ENCODE measurements around the gene ZBED6. TPM values are rescaled to one million over a fixed set of nuclear protein-coding genes. Genes with fewer than 3 reads are reported as not detected.
"Not testable (repeated sequence)": the region's sequence is repeated elsewhere in the genome, so short reads cannot be mapped to it uniquely, and the experiment has no call there.

The ZBED6 gene
- total RNA-seq, 1 donor: 40.2 TPM

DNA sequence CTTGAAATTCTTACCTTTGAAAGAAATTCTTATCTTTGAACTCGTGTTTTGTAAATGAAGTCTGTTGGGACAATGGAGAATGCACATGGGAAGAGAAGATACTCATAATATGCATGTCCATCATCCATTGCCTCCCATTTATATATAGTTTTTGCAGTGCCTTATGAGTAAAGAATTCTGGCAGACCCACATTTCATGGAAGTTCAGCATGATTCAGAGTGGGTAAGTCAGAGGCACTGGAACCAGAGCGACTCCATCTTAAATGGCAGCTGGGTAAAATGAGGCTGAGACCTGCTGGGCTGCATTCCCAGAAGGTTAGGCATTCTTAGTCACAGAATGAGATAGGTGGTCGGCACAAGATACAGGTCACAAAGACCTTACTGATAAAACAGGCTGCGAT is 16.6 kb upstream of the ZBED6 start:
- no peak overlapping the region for H3K4me3 ChIP-seq (ENCODE audit: low read depth, low read length)
- TF ChIP-seq, protein P1, sequence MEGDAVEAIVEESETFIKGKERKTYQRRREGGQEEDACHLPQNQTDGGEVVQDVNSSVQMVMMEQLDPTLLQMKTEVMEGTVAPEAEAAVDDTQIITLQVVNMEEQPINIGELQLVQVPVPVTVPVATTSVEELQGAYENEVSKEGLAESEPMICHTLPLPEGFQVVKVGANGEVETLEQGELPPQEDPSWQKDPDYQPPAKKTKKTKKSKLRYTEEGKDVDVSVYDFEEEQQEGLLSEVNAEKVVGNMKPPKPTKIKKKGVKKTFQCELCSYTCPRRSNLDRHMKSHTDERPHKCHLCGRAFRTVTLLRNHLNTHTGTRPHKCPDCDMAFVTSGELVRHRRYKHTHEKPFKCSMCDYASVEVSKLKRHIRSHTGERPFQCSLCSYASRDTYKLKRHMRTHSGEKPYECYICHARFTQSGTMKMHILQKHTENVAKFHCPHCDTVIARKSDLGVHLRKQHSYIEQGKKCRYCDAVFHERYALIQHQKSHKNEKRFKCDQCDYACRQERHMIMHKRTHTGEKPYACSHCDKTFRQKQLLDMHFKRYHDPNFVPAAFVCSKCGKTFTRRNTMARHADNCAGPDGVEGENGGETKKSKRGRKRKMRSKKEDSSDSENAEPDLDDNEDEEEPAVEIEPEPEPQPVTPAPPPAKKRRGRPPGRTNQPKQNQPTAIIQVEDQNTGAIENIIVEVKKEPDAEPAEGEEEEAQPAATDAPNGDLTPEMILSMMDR (IDR thresholded peaks at IDR 0.05; ENCODE audit: insufficient read depth, low read depth, low read length): no peak
- no peak for DNase-seq (ENCODE audit: low read depth)

DNA sequence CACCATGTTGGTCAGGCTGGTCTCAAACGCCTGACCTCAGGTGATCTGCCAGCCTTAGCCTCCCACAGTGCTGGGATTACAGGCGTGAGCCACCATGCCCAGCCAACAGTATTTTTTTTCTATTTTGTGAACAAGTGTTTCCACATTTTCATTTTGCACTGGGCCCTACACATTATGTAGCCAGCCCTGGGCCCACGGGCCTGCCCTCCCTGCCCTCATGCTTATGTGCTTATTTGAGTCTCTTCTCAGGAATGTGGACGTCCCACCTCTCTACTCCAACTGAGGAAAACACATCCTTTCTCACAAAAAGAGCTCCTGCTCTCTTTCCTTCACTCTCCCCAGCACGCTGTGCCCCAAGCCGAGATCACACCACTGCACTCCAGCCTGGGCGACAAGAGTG is 13.5 kb upstream of the ZBED6 start:
- no peak overlapping the region for H3K4me3 ChIP-seq (ENCODE audit: low read depth, low read length)
- TF ChIP-seq, protein P1 (IDR thresholded peaks at IDR 0.05; ENCODE audit: insufficient read depth, low read depth, low read length): no peak
- DNase-seq (ENCODE audit: low read depth): no peak

DNA sequence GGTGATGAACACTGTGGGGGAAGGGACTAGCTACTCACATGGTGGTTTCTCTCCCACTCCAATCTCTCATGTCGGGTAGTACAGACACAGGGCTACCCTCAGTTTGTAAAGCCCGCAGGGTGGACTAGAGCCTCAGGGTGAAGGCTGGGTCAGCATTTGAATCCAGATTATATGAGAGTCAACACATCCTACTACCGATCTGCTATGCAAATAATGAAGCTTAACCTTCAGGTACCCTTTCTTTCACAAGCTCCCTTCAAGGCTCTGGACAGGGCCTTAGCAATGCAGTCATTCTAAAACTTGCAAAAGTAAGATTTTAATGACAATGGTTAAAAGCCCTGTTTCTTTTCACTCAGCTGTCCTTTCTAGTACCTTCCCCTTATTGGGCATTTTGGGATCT is 5.5 kb upstream of the ZBED6 start:
- no peak for DNase-seq (ENCODE audit: low read depth)
- H3K4me3 ChIP-seq (ENCODE audit: low read depth, low read length): no peak overlapping the region
- TF ChIP-seq, protein P1 (IDR thresholded peaks at IDR 0.05; ENCODE audit: insufficient read depth, low read depth, low read length): no peak

DNA sequence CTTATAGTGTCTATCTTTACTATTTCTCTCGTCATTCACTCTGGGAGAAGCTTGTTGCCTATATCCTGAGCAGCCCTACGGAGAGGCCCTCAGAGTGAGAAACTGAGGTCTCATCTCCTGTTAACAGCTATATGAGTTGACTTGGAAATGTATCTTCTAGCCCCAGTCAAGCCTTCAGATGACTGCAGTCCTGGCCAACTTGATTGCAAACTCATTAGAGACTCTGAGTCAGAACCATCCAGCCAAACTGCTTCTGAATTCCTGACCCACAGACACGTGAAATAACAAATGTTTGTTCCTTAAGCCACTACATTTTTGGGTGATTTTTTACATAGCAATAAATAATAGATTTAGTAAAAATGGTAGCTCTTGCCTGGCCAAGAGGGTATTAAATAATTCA is 3.9 kb upstream of the ZBED6 start:
- no peak for DNase-seq (ENCODE audit: low read depth)
- no peak overlapping the region for H3K4me3 ChIP-seq (ENCODE audit: low read depth, low read length)
- TF ChIP-seq, protein P1 (IDR thresholded peaks at IDR 0.05; ENCODE audit: insufficient read depth, low read depth, low read length): no peak

DNA sequence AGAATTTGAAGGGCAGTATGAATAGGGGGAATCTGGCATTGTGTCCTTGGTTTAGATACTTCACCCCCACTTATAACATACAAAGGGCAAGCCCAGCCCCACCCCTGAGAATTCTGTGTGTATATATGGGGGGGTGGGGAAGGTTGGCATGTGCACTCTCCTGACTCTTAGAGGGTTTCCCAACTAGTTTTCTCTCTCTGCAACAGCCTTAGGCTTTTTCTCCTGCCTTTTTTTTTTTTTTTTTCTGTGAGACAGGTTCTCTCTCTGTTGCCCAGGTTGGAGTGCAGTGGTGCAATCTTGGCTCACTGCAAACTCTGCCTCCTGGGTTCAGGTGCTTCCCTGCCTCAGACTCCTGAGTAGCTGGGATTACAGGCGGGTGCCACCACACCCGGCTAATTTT is 2.9 kb upstream of the ZBED6 start:
- TF ChIP-seq, protein P1 (IDR thresholded peaks at IDR 0.05; ENCODE audit: insufficient read depth, low read depth, low read length): no peak
- no peak overlapping the region for H3K4me3 ChIP-seq (ENCODE audit: low read depth, low read length)
- no peak for DNase-seq (ENCODE audit: low read depth)

DNA sequence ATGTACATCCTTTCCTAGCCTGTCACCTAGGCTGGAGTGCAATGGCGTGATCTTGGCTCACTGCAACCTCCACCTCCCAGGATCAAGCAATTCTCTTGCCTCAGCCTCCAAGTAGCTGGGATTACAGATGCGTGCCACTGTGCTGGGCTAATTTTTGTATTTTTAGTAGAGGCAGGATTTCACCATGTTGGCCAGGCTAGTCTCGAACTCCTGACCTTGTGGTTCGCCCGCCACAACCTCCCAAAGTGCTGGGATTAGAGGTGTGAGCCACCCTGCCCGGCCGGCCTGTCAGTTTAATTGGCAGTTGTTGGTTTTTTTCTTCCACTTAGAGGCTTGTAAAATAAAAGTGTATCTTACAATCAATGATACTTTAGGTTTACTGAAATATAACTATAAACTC is 1.9 kb upstream of the ZBED6 start:
- DNase-seq (ENCODE audit: low read depth); H3K4me3 ChIP-seq (ENCODE audit: low read depth, low read length): not testable (repeated sequence)

DNA sequence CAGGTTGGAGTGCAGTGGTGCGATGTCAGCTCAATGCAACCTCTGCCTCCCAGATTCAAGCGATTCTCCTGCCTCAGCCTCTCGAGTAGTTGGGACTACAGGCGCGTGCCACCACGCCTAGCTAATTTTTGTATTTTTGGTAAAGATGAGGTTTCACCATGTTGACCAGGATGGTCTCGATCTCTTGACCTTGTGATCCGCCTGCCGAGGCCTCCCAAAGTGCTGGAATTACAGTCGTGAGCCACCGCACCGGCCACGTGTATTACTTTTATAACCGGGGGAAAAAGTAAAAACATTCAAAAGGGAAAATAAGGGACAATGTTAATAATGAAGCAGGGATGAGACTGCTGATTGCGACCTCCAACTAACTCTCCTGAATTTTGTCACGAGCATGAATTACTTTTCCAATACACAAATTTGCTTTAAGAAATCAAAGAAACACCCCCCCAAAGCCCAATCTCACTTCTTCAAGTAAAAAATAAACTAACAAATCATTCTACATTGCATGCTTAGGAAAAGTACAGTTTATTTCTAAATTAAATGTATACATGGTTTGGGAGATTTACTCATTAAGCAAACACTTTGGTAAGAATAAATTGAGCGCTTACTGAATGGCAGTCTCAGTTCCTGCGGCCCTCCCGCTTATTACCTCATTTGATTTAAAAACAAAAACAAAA is 521 bp upstream of the ZBED6 start:
- no peak for DNase-seq (ENCODE audit: low read depth)
- peak overlapping the region; percentile 80 for H3K4me3 ChIP-seq (ENCODE audit: low read depth, low read length)
- TF ChIP-seq, protein P1 (IDR thresholded peaks at IDR 0.05; ENCODE audit: insufficient read depth, low read depth, low read length): no peak

Data from fibroblast of villous mesenchyme (primary cell).